H1 (cell line): Measurements from ENCODE around the gene CSGALNACT2. TPM values are rescaled to one million over a fixed set of nuclear protein-coding genes. Genes with fewer than 3 reads are reported as not detected.
A peak's percentile ranks its signal among the peaks of the same experiment; 100 is the strongest.

Experiments used
- CTCF ChIA-PET: fragments of 300-600 bp; sonication (Branson Sonifier 250); formaldehyde crosslinking; loops from one replicate; lab custom pipeline; 2021; ENCODE audit not compliant: partially characterized antibody; lab: Charles Lee
- POLR2A ChIA-PET: fragments of 300-600 bp; sonication (Branson Sonifier 250); formaldehyde crosslinking; loops from one replicate; lab custom pipeline; 2021; ENCODE audit warnings: inconsistent platforms; ENCODE audit not compliant: partially characterized antibody; lab: Charles Lee
- DNase-seq, 2 experiments: peaks; one replicate each; pipeline versions ENCODE4 v3.0.0 to v3.0.0-alpha.2; 2010 to 2022; ENCODE audit warnings: low spot score in 2 of 2, low read depth in 1 of 2, mixed read lengths in 1 of 2
- FAIRE-seq: peaks from 2 replicates; lab custom pipeline; 2011; peaks lifted over from hg19 to GRCh38; lab: Jason Lieb, UNC
- H2AFZ ChIP-seq: 2 replicates; pipeline ENCODE4 v1.8.1; 2012; ENCODE audit warnings: low read length, inconsistent platforms
- H2AK5ac ChIP-seq: 2 replicates; pipeline ENCODE4 v1.6.1; 2013; ENCODE audit warnings: low read depth, low read length
- H2BK120ac ChIP-seq: replicated peaks from 2 replicates; pipeline ENCODE3; 2013; ENCODE audit warnings: low read depth, low read length, inconsistent platforms
- H2BK12ac ChIP-seq: 2 replicates; pipeline ENCODE4 v1.6.1; 2013; ENCODE audit warnings: low read depth, low read length
- H2BK15ac ChIP-seq: 2 replicates; pipeline ENCODE4 v1.6.1; 2013; ENCODE audit warnings: low read length
- H2BK20ac ChIP-seq: 2 replicates; pipeline ENCODE4 v1.6.1; 2013; ENCODE audit warnings: low read length
- H2BK5ac ChIP-seq: 2 replicates; pipeline ENCODE4 v1.6.1; 2013; ENCODE audit warnings: low read depth, low read length
- H3K14ac ChIP-seq: 2 replicates; pipeline ENCODE4 v1.6.1; 2013; ENCODE audit warnings: inconsistent platforms; ENCODE audit not compliant: insufficient read length
- H3K18ac ChIP-seq: 2 replicates; pipeline ENCODE4 v1.6.1; 2013; ENCODE audit warnings: low read length; ENCODE audit errors: extremely low read depth
- H3K23ac ChIP-seq: 2 replicates; pipeline ENCODE4 v1.6.1; 2013; ENCODE audit warnings: inconsistent platforms; ENCODE audit not compliant: insufficient read length
- H3K23me2 ChIP-seq: 2 replicates; pipeline ENCODE4 v1.6.1; 2013; ENCODE audit warnings: low read depth, low read length
- H3K27ac ChIP-seq: 2 replicates; pipeline ENCODE4 v1.6.1; 2011; ENCODE audit warnings: low read depth, low read length, inconsistent platforms
- H3K27me3 ChIP-seq, 4 experiments: replicated peaks in 1 of 4; 1 replicate in 1 of 4; 2 replicates in 3 of 4; pipeline versions ENCODE4 v1.6.1 to v1.8.1; 2011 to 2013; ENCODE audit warnings: low read length in 3 of 4, mild to moderate bottlenecking in 3 of 4, inconsistent platforms in 2 of 4, mixed read lengths in 2 of 4, moderate library complexity in 1 of 4; ENCODE audit not compliant: control insufficient read depth in 3 of 4, insufficient read depth in 3 of 4; ENCODE audit errors: extremely low read depth in 1 of 4
- H3K36me3 ChIP-seq, 4 experiments: 2 replicates each; pipeline versions ENCODE4 v1.6.1 to v1.8.1; 2011 to 2013; ENCODE audit warnings: mild to moderate bottlenecking in 4 of 4, low read length in 3 of 4, moderate library complexity in 2 of 4, control low read depth in 1 of 4, inconsistent platforms in 1 of 4; ENCODE audit not compliant: insufficient read depth in 4 of 4, control insufficient read depth in 2 of 4
- H3K4ac ChIP-seq: replicated peaks from 2 replicates; pipeline ENCODE3; 2013; ENCODE audit warnings: low read length, low read depth, mixed read lengths, inconsistent platforms; ENCODE audit not compliant: insufficient read length
- H3K4me1 ChIP-seq, 4 experiments: replicated peaks in 1 of 4; 1 replicate in 1 of 4; 2 replicates in 3 of 4; pipeline versions ENCODE4 v1.6.1 to v1.8.1; 2011 to 2013; ENCODE audit warnings: low read length in 3 of 4, inconsistent platforms in 2 of 4, mixed read lengths in 1 of 4; ENCODE audit not compliant: insufficient read depth in 4 of 4, control insufficient read depth in 3 of 4
- H3K4me2 ChIP-seq, 2 experiments: 2 replicates each; pipeline versions ENCODE4 v1.6.1 to v1.8.1; 2011 to 2013; ENCODE audit warnings: low read depth in 2 of 2, low read length in 2 of 2, control low read depth in 1 of 2, inconsistent platforms in 1 of 2, mild to moderate bottlenecking in 1 of 2; ENCODE audit not compliant: insufficient read depth in 1 of 2
- H3K4me3 ChIP-seq, 4 experiments: fragments of 200-600, 300-600 bp in 1 of 4; sonication (generic), shearing (Covaris generic), sonication (Bioruptor Twin) in 1 of 4; 2 replicates each; pipeline versions ENCODE4 v1.5.1 to v1.8.1; 2011 to 2016; ENCODE audit warnings: low read length in 4 of 4, low read depth in 3 of 4, control low read depth in 2 of 4, inconsistent platforms in 2 of 4, mild to moderate bottlenecking in 2 of 4, mixed read lengths in 1 of 4, moderate library complexity in 1 of 4; ENCODE audit not compliant: insufficient read depth in 2 of 4; ENCODE audit errors: extremely low read depth in 1 of 4
- H3K56ac ChIP-seq: replicated peaks from 2 replicates; pipeline ENCODE3; 2013; ENCODE audit warnings: low read depth, mild to moderate bottlenecking, mixed read lengths, low read length, inconsistent platforms; ENCODE audit not compliant: insufficient read length
- H3K79me1 ChIP-seq: 2 replicates; pipeline ENCODE4 v1.6.1; 2013; ENCODE audit warnings: low read depth, low read length, control low read depth
- H3K79me2 ChIP-seq, 2 experiments: 2 replicates each; pipeline versions ENCODE4 v1.6.1 to v1.8.1; 2012 to 2013; ENCODE audit warnings: low read length in 2 of 2, mild to moderate bottlenecking in 2 of 2, inconsistent platforms in 1 of 2; ENCODE audit not compliant: insufficient read depth in 2 of 2, control insufficient read depth in 1 of 2
- H3K9ac ChIP-seq, 4 experiments: replicated peaks in 1 of 4; 1 replicate in 1 of 4; 2 replicates in 3 of 4; pipeline versions ENCODE4 v1.6.1 to v1.8.1; 2011 to 2013; ENCODE audit warnings: low read depth in 3 of 4, low read length in 3 of 4, control low read depth in 2 of 4, mild to moderate bottlenecking in 2 of 4, moderate library complexity in 2 of 4, inconsistent platforms in 1 of 4; ENCODE audit errors: extremely low read depth in 1 of 4
- H3K9me3 ChIP-seq, 2 experiments: 2 replicates each; pipeline versions ENCODE4 v1.6.1 to v1.8.1; 2012 to 2013; ENCODE audit warnings: mild to moderate bottlenecking in 2 of 2, moderate library complexity in 2 of 2, control low read depth in 1 of 2, inconsistent platforms in 1 of 2, low read depth in 1 of 2, low read length in 1 of 2, mixed read lengths in 1 of 2; ENCODE audit not compliant: insufficient read depth in 2 of 2
- H4K20me1 ChIP-seq, 2 experiments: replicated peaks in 1 of 2; 2 replicates each; pipeline versions ENCODE3 to v1.8.1; 2011 to 2013; ENCODE audit warnings: inconsistent platforms in 2 of 2, low read length in 2 of 2, mild to moderate bottlenecking in 1 of 2; ENCODE audit not compliant: insufficient read depth in 2 of 2, control insufficient read depth in 1 of 2
- H4K5ac ChIP-seq: 2 replicates; pipeline ENCODE4 v1.6.1; 2013; ENCODE audit warnings: low read length, low read depth, mixed read lengths, inconsistent platforms; ENCODE audit not compliant: insufficient read length
- H4K8ac ChIP-seq: 2 replicates; pipeline ENCODE4 v1.8.0; 2013; ENCODE audit warnings: mild to moderate bottlenecking, moderate library complexity, low read length, inconsistent platforms; ENCODE audit not compliant: insufficient read depth; ENCODE audit errors: extremely low read depth
- H4K91ac ChIP-seq: replicated peaks from 2 replicates; pipeline ENCODE3; 2013; ENCODE audit warnings: low read length, mixed read lengths, inconsistent platforms; ENCODE audit not compliant: insufficient read length
- CREB1 ChIP-seq: IDR thresholded peaks from 2 replicates; pipeline ENCODE4 v1.6.1; 2012; ENCODE audit warnings: inconsistent platforms
- EZH2 ChIP-seq: fragments of 200-600 bp; sonication (generic); IDR thresholded peaks from 2 replicates; pipeline ENCODE4 v1.7.1; 2012; ENCODE audit warnings: low read depth, mild to moderate bottlenecking, moderate library complexity, low read length, inconsistent platforms; ENCODE audit not compliant: severe bottlenecking
- GABPA ChIP-seq: IDR thresholded peaks from 2 replicates; pipeline ENCODE4 v1.6.1; 2011; ENCODE audit warnings: mild to moderate bottlenecking, low read length, moderate library complexity, borderline replicate concordance; ENCODE audit not compliant: insufficient read depth
- HDAC2 ChIP-seq, 2 experiments: fragments of 300-600 bp in 1 of 2; sonication (generic) in 1 of 2; IDR thresholded peaks; 2 replicates each; pipeline ENCODE4 v1.6.1; 2011 to 2012; ENCODE audit warnings: low read depth in 2 of 2, low read length in 2 of 2, mild to moderate bottlenecking in 2 of 2, moderate library complexity in 2 of 2, borderline replicate concordance in 1 of 2, inconsistent platforms in 1 of 2
- KDM1A ChIP-seq: fragments of 200-600, 300-600 bp; sonication (generic); IDR thresholded peaks from 2 replicates; pipeline ENCODE4 v1.7.1; 2016; ENCODE audit warnings: mild to moderate bottlenecking, low read length, borderline replicate concordance
- NANOG ChIP-seq: IDR thresholded peaks from 2 replicates; pipeline ENCODE4 v1.6.1; 2011; ENCODE audit warnings: low read length, low read depth, mild to moderate bottlenecking, inconsistent platforms; ENCODE audit not compliant: insufficient read depth, poor library complexity, severe bottlenecking
- PHF8 ChIP-seq: fragments of 200-600 bp; sonication (generic); conservative IDR thresholded peaks from 2 replicates; pipeline ENCODE4 v1.7.1; 2012; ENCODE audit warnings: low read depth, mild to moderate bottlenecking, inconsistent platforms, low read length, moderate library complexity
- TEAD4 ChIP-seq: IDR thresholded peaks from 2 replicates; pipeline ENCODE4 v1.6.1; 2012; ENCODE audit warnings: low read depth, low read length, inconsistent platforms, mixed read lengths
- WGBS, 2 experiments: shearing (Covaris generic) in 1 of 2; methylation state at CpG; one replicate each; pipeline versions ENCODE4 v1.1.6 to v1.1.7; 2013 to 2015; ENCODE audit warnings: low lambda C conversion rate in 2 of 2, mixed read lengths in 2 of 2, inconsistent platforms in 1 of 2, low coverage in 1 of 2, missing lambda C conversion rate in 1 of 2; ENCODE audit not compliant: insufficient replicate concordance in 2 of 2, insufficient coverage in 1 of 2, insufficient read length in 1 of 2; ENCODE audit errors: extremely low coverage in 1 of 2, missing lambda C conversion rate in 1 of 2; 5-methylcytosine and 5-hydroxymethylcytosine counted together
- polyA plus RNA-seq, 7 experiments: library from polyadenylated mRNA; depleted of rRNA in 3 of 7; stranded (reverse) in 5 of 7; unstranded in 2 of 7; fragments of >200 nt in 5 of 7; fragments of 200-250 nt in 2 of 7; gene quantifications; 1 replicate in 5 of 7; 2 replicates in 1 of 7; 4 replicates in 1 of 7; pipeline versions ENCODE4 v1.2.1 to v1.2.3, GENCODE V29; 2011 to 2013; ENCODE audit warnings: missing spikeins in 2 of 7, mixed read lengths in 2 of 7
- total RNA-seq: library from RNA; stranded (reverse); fragmentation: NEBNext Ultra II Directional; extraction: Animal tissue kit (Norgen Biotek cat#: 25700); gene quantifications from 2 replicates; pipeline ENCODE4 v1.2.1, GENCODE V29; 2021

CSGALNACT2 gene
- total and polyA plus RNA-seq, 2 of the 8 experiments (the other 6 are each of a cell fraction or from before 2014, with no cell fraction given): 2.6 to 5.3 TPM

GRCh38 chr10:43214956-43215561 lies 76.8 kb downstream of the CSGALNACT2 start:
- Histone ChIP-seq H3K9me3 (no peaks in the 10 kb centered on the region), H2AFZ (no peak overlapping the region), H4K20me1 (peaks cover 0 to 5% of the 10 kb centered on the region in 2 experiments), H3K14ac (no peak overlapping the region), H4K5ac (no peak overlapping the region), H3K18ac (no peak overlapping the region), H3K4ac (no peak overlapping the region), H4K91ac (no peak overlapping the region), H3K23me2 (no peaks in the 10 kb centered on the region), H3K79me2 (no peaks in the 10 kb centered on the region), H3K23ac (no peak overlapping the region), H3K27ac (no peak overlapping the region), H3K4me3 (no peak overlapping the region), H3K27me3 (no peaks in the 10 kb centered on the region), H3K79me1 (no peaks in the 10 kb centered on the region), H3K56ac (no peak overlapping the region), H3K4me1 (peaks cover 0 to 5% (median 0%) of the 10 kb centered on the region in 4 experiments; a peak in 1 of 7 replicates), H2BK5ac (no peak overlapping the region), H2BK20ac (no peak overlapping the region; the same call in 1 of the 2 replicates), H2BK12ac (no peak overlapping the region), H3K4me2 (no peak overlapping the region), H2BK15ac (0 out of 2 replicates have a peak overlapping the region, but pooled peaks have one; percentile 72), H2AK5ac (no peak overlapping the region), H4K8ac (peak overlapping the region; percentile 71), H2BK120ac (no peak overlapping the region), H3K36me3 (no peaks in the 10 kb centered on the region), H3K9ac (no peak overlapping the region)
- DNase-seq (no peak), FAIRE-seq (no peak)
- ChIA-PET CTCF (interaction anchor here (0.9 to 4.4 kb wide), 10 partner anchors 10 to 134 kb away, joined by 3 to 26 read pairs (median 4); no protein-coding TSS in a partner anchor), POLR2A (interaction anchor here (1.0 to 1.3 kb wide), 2 partner anchors 9 to 13 kb away, joined by 3 read pairs; no protein-coding TSS in a partner anchor)
- WGBS, 2 experiments: 83% methylated on average over 10 of the region's 12 CpGs; no CpG with 5 or more reads in 1 of the 2 experiments
- TF ChIP-seq CREB1 (no peak), KDM1A (no peak), EZH2 (no peak), HDAC2 (IDR thresholded peaks at IDR 0.05; ENCODE audit: borderline replicate concordance in 1 of 2, low read depth in 2 of 2, low read length in 2 of 2) (no peak), PHF8 (no peak), GABPA (no peak), NANOG (no peak), TEAD4 (no peak)
